PC-9 (cell line): ENCODE measurements around the gene CHURC1. TPM values are rescaled to one million over a fixed set of nuclear protein-coding genes. Genes with fewer than 3 reads are reported as not detected.

Source experiments
- BruUV-seq: library from RNA; stranded (reverse); fragments of 400-500 nt; replicated peaks from 2 replicates; lab custom pipeline; 2021; lab: Mats Ljungman, UMichigan
- CTCF ChIA-PET: fragments of 300-600 bp; sonication (Branson Sonifier 250); formaldehyde crosslinking; loops from one replicate; lab custom pipeline; 2022; ENCODE audit warnings: antibody characterized with exemption; lab: Charles Lee
- POLR2A ChIA-PET: fragments of 300-600 bp; sonication (Branson Sonifier 250); formaldehyde crosslinking; loops from one replicate; lab custom pipeline; 2022; ENCODE audit warnings: antibody characterized with exemption; ENCODE audit not compliant: unreplicated experiment; lab: Charles Lee
- DNase-seq, 2 experiments: peaks; one replicate each; pipeline versions ENCODE4 v3.0.0 to v3.0.0-alpha.2; 2015 to 2022; ENCODE audit warnings: mixed read lengths in 1 of 2
- H2AFZ ChIP-seq: fragments of 200-600 bp; sonication (generic); 2 replicates; pipeline ENCODE4 v1.8.1; 2017; ENCODE audit warnings: antibody characterized with exemption
- H3F3A ChIP-seq: fragments of 200-600 bp; sonication (generic); 2 replicates; pipeline ENCODE4 v1.8.1; 2017; ENCODE audit warnings: antibody characterized with exemption, mild to moderate bottlenecking, low read depth; ENCODE audit not compliant: insufficient read depth
- H3K27ac ChIP-seq: fragments of 200-600 bp; sonication (generic); 2 replicates; pipeline ENCODE4 v1.6.1; 2016; ENCODE audit warnings: mixed run types
- H3K27me3 ChIP-seq: fragments of 200-600 bp; sonication (generic); 2 replicates; pipeline ENCODE4 v1.6.1; 2016; ENCODE audit warnings: low read depth, mixed run types; ENCODE audit not compliant: insufficient read depth
- H3K36me3 ChIP-seq: fragments of 200-600 bp; sonication (generic); 2 replicates; pipeline ENCODE4 v1.6.1; 2016; ENCODE audit warnings: low read depth, mixed run types
- H3K4me1 ChIP-seq: fragments of 200-600 bp; sonication (generic); replicated peaks from 2 replicates; pipeline ENCODE4 v1.6.1; 2016; ENCODE audit warnings: mixed run types; ENCODE audit not compliant: insufficient read depth
- H3K4me2 ChIP-seq: fragments of 200-600 bp; sonication (generic); 2 replicates; pipeline ENCODE4 v1.6.1; 2017; ENCODE audit warnings: mixed run types
- H3K4me3 ChIP-seq: fragments of 200-600 bp; sonication (generic); 2 replicates; pipeline ENCODE4 v1.6.1; 2016; ENCODE audit warnings: mixed run types
- H3K79me2 ChIP-seq: fragments of 200-600 bp; sonication (generic); 2 replicates; pipeline ENCODE4 v1.6.1; 2017; ENCODE audit warnings: low read depth, mixed run types
- H3K9me2 ChIP-seq: fragments of 200-600 bp; sonication (generic); 2 replicates; pipeline ENCODE4 v1.8.1; 2017; ENCODE audit warnings: mild to moderate bottlenecking; ENCODE audit not compliant: insufficient read depth
- H3K9me3 ChIP-seq: fragments of 200-600 bp; sonication (generic); 2 replicates; pipeline ENCODE4 v1.8.1; 2016; ENCODE audit warnings: low read depth; ENCODE audit not compliant: insufficient read depth
- H4K20me1 ChIP-seq: fragments of 200-600 bp; sonication (generic); 2 replicates; pipeline ENCODE4 v1.8.1; 2017; ENCODE audit not compliant: insufficient read depth
- CTCF ChIP-seq: fragments of 200-600 bp; sonication (generic); conservative IDR thresholded peaks from 2 replicates; pipeline ENCODE4 v1.6.1; 2017; ENCODE audit warnings: mixed run types, antibody characterized with exemption, mild to moderate bottlenecking, moderate library complexity
- EZH2 ChIP-seq: fragments of 200-600 bp; sonication (generic); IDR thresholded peaks from 2 replicates; pipeline ENCODE4 v1.8.0; 2017; ENCODE audit warnings: antibody characterized with exemption, low read depth
- intact Hi-C: fragments of 100-400 bp; cut with micrococcal nuclease; formaldehyde crosslinking; loops from one replicate; pipeline ENCODE4 v1.10.0; 2022; ENCODE audit not compliant: unreplicated experiment
- total RNA-seq: library from RNA; stranded (reverse); gene quantifications from 2 replicates; pipeline ENCODE4 v1.2.3, GENCODE V29; 2021

The CHURC1 gene
- total RNA-seq, 1 experiment from 2014 or later = 91.8 TPM

GRCh38 chr14:64956697-64957406, 42.6 kb downstream of the CHURC1 start:
- Histone ChIP-seq H3K27ac (no peak overlapping the region), H3K36me3 (peaks cover 10% of the 10 kb centered on the region; the same call in 1 of the 2 replicates), H3K4me3 (no peak overlapping the region), H3K9me2 (no peaks in the 10 kb centered on the region), H3K27me3 (no peaks in the 10 kb centered on the region), H3K9me3 (no peaks in the 10 kb centered on the region), H3F3A (peaks cover 10% of the 10 kb centered on the region; the same call in 1 of the 2 replicates), H3K79me2 (peaks cover 32% of the 10 kb centered on the region), H4K20me1 (0 out of 2 replicates have a peak, but pooled peaks cover 10% of the 10 kb centered on the region), H3K4me1 (peaks cover 22% of the 10 kb centered on the region), H3K4me2 (no peak overlapping the region), H2AFZ (no peak overlapping the region)
- no peak for TF ChIP-seq CTCF
- no peak for DNase-seq
- intact Hi-C loops = no loop called here
- POLR2A ChIA-PET = interaction anchor here (0.6 to 0.9 kb wide), 3 partner anchors 9 to 600 kb away, joined by 10 to 12 read pairs (median 10); no protein-coding TSS in a partner anchor
- no TSS peak for BruUV-seq
- CTCF ChIA-PET = interaction anchor here (0.6 kb wide), 1 partner anchor 66 kb away, joined by 3 read pairs; no protein-coding TSS in a partner anchor

- 0 out of 2 replicates have a peak, but pooled peaks cover 10% of the 10 kb centered on the region for H4K20me1 ChIP-seq
- peaks cover 45% of the 10 kb centered on the region for H3K79me2 ChIP-seq
- POLR2A ChIA-PET = no interaction called here
- no TSS peak for BruUV-seq
- no peak for TF ChIP-seq EZH2
- TF ChIP-seq CTCF = no peak
- peaks cover 31% of the 10 kb centered on the region for H3K4me1 ChIP-seq
- H3K27me3 ChIP-seq = no peaks in the 10 kb centered on the region
- intact Hi-C loops = no loop called here
- no peak overlapping the region for H3K27ac ChIP-seq
- DNase-seq = no peak
- no peak overlapping the region for H3K4me2 ChIP-seq
- H3K4me3 ChIP-seq = no peak overlapping the region
- H3K9me3 ChIP-seq = no peaks in the 10 kb centered on the region
- peaks cover 18% of the 10 kb centered on the region; the same call in 1 of the 2 replicates for H3F3A ChIP-seq
- peaks cover 13% of the 10 kb centered on the region; the same call in 1 of the 2 replicates for H3K36me3 ChIP-seq
- no peak overlapping the region for H2AFZ ChIP-seq
- no peaks in the 10 kb centered on the region for H3K9me2 ChIP-seq
- CTCF ChIA-PET = interaction anchor here (0.8 kb wide), 1 partner anchor 62 kb away, joined by 3 read pairs; no protein-coding TSS in a partner anchor
Observed at GRCh38 chr14:64958201-64958600, 43.9 kb downstream of the CHURC1 start.

GRCh38 chr14:64958743-64959142, 44.5 kb downstream of the CHURC1 start:
- no peak overlapping the region for H3K4me2 ChIP-seq
- no peaks in the 10 kb centered on the region for H3K9me3 ChIP-seq
- H3K9me2 ChIP-seq = no peaks in the 10 kb centered on the region
- H4K20me1 ChIP-seq = 0 out of 2 replicates have a peak, but pooled peaks cover 9% of the 10 kb centered on the region
- CTCF ChIA-PET = interaction anchor here (0.8 kb wide), 1 partner anchor 61 kb away, joined by 3 read pairs; no protein-coding TSS in a partner anchor
- intact Hi-C loops = no loop called here
- H3F3A ChIP-seq = peaks cover 18% of the 10 kb centered on the region; the same call in 1 of the 2 replicates
- peaks cover 51% of the 10 kb centered on the region for H3K79me2 ChIP-seq
- no peak for DNase-seq
- POLR2A ChIA-PET = no interaction called here
- TF ChIP-seq CTCF = no peak
- TF ChIP-seq EZH2 = no peak
- peaks cover 16% of the 10 kb centered on the region for H3K36me3 ChIP-seq
- no peak overlapping the region for H3K4me3 ChIP-seq
- H3K27me3 ChIP-seq = no peaks in the 10 kb centered on the region
- no peak overlapping the region for H2AFZ ChIP-seq
- H3K27ac ChIP-seq = no peak overlapping the region
- BruUV-seq = no TSS peak
- peaks cover 37% of the 10 kb centered on the region for H3K4me1 ChIP-seq
